GM12864 (cell line): ENCODE results near the gene EPB41L3.

Source experiments
- DNase-seq: peaks from one replicate; pipeline ENCODE4 v3.0.0-alpha.2; 2011; ENCODE audit warnings: low read depth
- H3K4me3 ChIP-seq: 2 replicates; pipeline ENCODE4 v1.5.1; 2011; ENCODE audit warnings: mild to moderate bottlenecking, low read depth, low read length, control low read depth
- CTCF ChIP-seq: IDR thresholded peaks from 2 replicates; pipeline ENCODE4 v1.5.1; 2011; ENCODE audit warnings: low read depth, mild to moderate bottlenecking, moderate library complexity, low read length, control low read depth, inconsistent platforms; ENCODE audit errors: missing control alignments

Gene EPB41L3

GRCh38 chr18:5467671-5468070 lies 76.1 kb downstream of the EPB41L3 start:
- H3K4me3 ChIP-seq, result no peak overlapping the region
- no peak for TF ChIP-seq CTCF
- no peak for DNase-seq

GRCh38 chr18:5466256-5466655 lies 77.5 kb downstream of the EPB41L3 start:
- no peak for DNase-seq
- TF ChIP-seq CTCF, result no peak
- H3K4me3 ChIP-seq, result no peak overlapping the region

GRCh38 chr18:5464251-5464650 lies 79.5 kb downstream of the EPB41L3 start:
- no peak for DNase-seq
- no peak overlapping the region for H3K4me3 ChIP-seq
- no peak for TF ChIP-seq CTCF

GRCh38 chr18:5463831-5464230 lies 80.0 kb downstream of the EPB41L3 start:
- no peak overlapping the region for H3K4me3 ChIP-seq
- no peak for DNase-seq
- no peak for TF ChIP-seq CTCF

GRCh38 chr18:5463390-5463789 lies 80.4 kb downstream of the EPB41L3 start:
- no peak for DNase-seq

GRCh38 chr18:5462227-5462626 lies 81.6 kb downstream of the EPB41L3 start:
- TF ChIP-seq CTCF, result no peak
- H3K4me3 ChIP-seq, result no peak overlapping the region
- DNase-seq, result no peak

More at GRCh38 chr18:5463390-5463789, 80.4 kb downstream of the EPB41L3 start:
- TF ChIP-seq CTCF, result no peak
- H3K4me3 ChIP-seq, result no peak overlapping the region

- no peak for TF ChIP-seq CTCF
- DNase-seq, result no peak
- no peak overlapping the region for H3K4me3 ChIP-seq
Measured at GRCh38 chr18:5461041-5461440, 82.8 kb downstream of the EPB41L3 start.
